ENCODE data around the gene HTR7.
"Not testable (repeated sequence)": the region's sequence is repeated elsewhere in the genome, so short reads cannot be mapped to it uniquely, and the experiment has no call there.

The HTR7 gene

GRCh38 chr10:90856964-90857634 is 740 bp downstream of the HTR7 start:
- no peak for DNase-seq

GRCh38 chr10:90856261-90856660 is 1.6 kb downstream of the HTR7 start:
- DNase-seq, result no peak

GRCh38 chr10:90855126-90855525 is 2.7 kb downstream of the HTR7 start:
- no peak for DNase-seq

DNA sequence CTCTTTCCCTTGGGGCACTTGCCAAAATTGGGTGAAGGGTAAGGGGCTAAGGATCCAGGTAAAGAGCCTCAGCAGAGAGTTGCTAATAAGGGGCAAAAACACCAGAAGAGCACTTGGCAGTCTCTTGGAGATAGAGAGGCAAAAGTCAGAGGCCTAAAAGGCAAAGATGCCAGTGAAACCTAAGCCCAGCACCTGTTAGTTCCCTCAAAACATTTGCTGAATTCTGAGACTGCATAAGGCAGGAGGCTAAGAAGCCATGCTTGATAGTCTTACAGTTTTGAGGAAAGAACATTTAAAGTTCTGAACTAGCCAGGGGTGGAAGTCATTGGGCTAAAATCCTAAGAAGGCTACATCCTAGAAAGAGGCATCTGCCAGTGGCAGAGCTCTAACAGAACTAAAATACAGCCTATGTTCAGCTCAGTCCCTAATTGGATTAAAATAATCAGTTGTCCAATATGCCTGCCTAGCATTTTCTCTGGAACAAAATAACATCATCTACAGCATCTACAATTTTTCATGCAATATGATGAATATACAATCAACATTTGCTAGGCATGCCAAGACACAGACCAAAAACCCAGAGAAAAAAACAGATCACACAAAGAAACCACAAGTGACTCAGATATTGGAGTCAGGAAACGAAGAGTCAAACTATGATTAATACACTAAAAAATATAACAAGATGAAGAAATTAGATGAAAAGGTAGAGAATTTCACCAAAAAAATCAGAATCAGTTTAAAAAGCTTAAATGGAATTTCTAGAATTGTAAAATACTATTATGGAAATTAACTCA is 7.7 kb downstream of the HTR7 start:
- DNase-seq, result no peak

DNA sequence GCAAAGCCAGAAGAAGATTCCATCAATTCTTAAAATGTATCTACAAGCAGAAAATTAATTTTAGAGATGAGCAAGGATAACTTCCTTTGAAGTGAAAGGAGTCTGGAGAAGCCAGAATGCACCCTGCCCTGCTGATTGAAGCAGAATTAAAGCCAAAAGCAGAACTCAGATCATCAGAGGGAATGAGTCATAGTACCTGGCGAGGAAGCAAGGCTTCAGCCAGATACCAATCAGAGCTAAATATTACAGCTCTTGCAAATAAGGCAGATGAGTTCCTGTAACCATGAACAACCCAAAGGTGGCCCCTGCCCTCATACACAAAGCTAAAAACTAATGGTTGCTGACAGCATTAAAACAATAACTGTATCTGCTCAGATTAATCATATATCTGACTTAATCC is 10.4 kb downstream of the HTR7 start:
- DNase-seq, result no peak

DNA sequence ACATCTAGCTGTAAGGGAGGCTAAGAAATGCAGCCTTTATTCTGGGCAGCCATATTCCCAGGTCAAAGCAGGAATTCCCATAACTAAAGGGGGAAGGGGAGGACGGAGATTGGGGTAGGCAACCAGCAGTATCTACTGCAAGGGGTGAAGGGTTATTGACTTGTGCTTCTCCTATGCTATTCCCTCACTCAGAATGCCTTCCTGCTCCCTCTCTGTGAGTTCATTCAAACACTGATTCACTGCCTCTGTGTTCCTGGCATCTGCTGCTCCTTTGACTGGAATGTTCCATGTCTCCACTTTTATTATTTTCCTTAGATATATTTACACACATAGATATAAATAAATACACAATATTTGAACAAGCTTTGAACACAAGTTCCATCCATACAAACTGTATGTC is 11.1 kb downstream of the HTR7 start:
- DNase-seq, result no peak

- DNase-seq, result no peak
Observed at GRCh38 chr10:90845726-90846125, 12.1 kb downstream of the HTR7 start.

- no peak for DNase-seq
Observed at GRCh38 chr10:90842725-90843124, 15.1 kb downstream of the HTR7 start.

DNA sequence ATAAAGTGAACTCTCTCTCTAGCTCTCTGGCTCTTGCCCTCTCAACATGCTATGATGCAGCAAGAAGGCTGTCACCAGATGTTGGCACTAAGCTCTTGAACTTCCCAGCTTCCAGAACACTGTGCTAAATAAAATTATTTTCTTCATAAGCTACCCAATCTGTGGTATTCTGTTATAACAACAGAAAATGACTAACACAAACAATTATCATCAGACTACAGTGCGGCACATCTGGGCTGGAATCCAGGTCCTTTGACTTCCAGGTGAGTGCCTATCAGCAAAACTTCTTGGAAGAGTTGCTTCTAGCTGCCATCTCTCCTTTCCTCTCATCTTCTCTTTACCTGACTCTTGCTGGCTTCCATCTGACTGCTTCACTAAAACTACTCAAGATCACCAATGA is 20.4 kb downstream of the HTR7 start:
- DNase-seq, result no peak

DNA sequence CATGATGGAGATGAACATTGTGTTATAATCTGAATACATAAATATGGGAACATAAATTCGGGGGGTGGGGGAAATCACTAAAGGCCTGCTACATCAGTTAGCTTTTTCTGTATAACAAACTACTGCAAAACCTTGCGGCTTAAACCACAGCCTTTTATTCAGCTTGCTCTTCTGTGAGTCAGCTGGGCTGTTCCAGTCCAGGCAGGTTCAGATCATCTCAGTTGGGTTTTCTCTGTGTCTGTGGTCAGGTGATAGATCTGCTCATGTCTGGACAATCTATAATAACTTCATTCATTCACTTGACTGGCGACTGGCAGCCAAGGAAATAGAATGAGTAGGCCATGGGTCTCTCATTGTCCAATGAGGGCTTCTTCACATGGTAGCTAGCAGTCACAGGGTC is 23.5 kb downstream of the HTR7 start:
- DNase-seq, result no peak

DNA sequence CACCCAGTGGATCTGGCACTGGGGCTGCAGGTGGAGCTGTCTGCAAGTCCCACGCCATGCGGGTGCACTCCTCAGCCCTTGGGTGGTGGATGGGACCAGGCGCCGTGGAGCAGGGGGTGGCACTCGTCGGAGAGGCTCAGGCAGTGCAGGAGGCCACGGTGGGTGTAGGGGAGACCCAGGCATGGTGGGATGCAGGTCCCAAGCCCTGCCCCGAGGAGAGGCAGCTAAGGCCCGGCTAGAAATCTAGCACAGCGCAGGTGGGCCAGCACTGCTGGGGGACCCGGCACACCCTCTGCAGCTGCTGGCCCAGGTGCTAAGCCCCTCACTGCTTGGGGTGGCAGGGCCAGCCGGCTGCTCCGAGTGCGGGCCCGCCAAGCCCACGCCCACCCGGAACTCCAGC is 25.7 kb downstream of the HTR7 start:
- DNase-seq, result no peak

GRCh38 chr10:90822508-90822907 is 35.3 kb downstream of the HTR7 start:
- no peak for DNase-seq

DNA sequence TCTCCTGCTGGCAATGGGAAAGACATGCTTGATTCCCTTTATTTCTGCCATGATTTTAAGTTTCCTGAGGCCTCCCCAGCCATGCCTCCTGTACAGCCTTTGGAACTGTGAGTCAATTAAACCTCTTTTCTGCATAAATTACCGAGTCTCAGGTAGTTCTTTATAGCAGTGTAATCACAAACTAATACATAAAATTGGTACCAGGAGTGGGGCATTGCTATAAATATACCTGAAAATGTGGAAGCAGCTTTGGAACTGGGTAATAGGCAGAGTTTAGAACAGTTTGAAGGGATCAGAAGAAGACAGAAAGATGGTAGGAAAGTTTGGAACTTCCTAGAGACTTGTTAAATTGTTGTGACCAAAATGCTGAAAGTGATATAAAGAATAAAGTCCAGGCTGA is 36.0 kb downstream of the HTR7 start:
- DNase-seq, result not testable (repeated sequence)

DNA sequence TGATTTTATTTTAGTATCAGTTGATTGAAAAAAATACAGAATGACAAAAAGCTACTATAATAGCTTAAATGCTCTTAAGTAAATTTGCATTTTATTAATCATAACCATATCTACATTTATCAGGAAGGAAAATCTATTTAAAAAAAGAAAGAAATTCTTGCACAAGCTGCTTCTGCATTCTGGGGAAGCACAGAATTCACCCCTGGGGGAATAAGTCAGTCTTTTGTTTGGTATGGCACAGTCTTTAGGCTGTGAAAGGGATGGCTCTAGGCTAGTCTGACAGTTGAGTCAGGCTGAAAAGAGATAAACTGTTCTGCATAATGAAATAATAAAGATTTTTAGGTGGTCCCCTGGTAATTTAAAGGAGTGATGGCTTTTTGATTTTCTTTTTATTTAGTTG is 37.9 kb downstream of the HTR7 start:
- no peak for DNase-seq

GRCh38 chr10:90818736-90819135 is 39.1 kb downstream of the HTR7 start:
- DNase-seq, result no peak

GRCh38 chr10:90817128-90817889 is 40.5 kb downstream of the HTR7 start:
- no peak for DNase-seq

- no peak for DNase-seq
Observed at GRCh38 chr10:90816466-90816865, 41.4 kb downstream of the HTR7 start.

- no peak for DNase-seq
Observed at GRCh38 chr10:90813594-90814365, 44.1 kb downstream of the HTR7 start.

DNA sequence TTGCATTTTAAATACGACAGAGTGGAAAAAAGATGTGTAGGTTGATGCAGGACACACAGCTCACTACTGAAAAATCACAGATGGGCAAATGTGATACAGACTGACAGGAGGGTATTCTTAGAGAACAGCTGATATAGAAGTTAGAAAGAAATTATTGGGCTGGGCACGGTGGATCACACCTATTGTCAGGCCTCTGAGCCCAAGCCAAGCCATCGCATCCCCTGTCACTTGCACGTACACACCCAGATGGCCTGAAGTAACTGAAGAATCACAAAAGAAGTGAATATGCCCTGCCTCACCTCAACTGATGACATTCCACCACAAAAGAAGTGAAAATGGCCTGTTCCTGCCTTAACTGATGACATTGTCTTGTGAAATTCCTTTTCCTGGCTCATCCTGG is 50.7 kb downstream of the HTR7 start:
- not testable (repeated sequence) for DNase-seq

GRCh38 chr10:90806677-90807076 is 51.2 kb downstream of the HTR7 start:
- no peak for DNase-seq

- no peak for DNase-seq
Observed at GRCh38 chr10:90805206-90805605, 52.6 kb downstream of the HTR7 start.

DNA sequence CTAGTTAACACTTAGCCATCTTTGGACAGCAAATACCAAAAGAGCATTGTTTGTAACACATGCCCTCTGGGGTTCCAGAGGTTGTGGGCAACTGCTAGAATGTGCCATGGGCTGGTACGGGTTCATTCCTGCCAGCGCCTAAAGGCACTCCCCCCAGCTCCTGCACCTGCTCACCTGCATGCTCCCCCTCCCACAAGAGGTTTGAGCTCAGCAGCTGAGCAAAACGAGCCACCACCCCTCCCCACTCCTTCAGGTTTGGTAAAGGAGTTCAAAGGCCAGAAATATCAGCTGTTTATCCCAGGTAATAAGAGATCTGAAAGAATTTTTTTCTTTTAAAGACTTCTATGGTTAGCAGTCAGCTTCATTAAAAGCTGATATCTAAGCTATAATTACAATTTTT is 53.5 kb downstream of the HTR7 start:
- DNase-seq, result no peak

DNA sequence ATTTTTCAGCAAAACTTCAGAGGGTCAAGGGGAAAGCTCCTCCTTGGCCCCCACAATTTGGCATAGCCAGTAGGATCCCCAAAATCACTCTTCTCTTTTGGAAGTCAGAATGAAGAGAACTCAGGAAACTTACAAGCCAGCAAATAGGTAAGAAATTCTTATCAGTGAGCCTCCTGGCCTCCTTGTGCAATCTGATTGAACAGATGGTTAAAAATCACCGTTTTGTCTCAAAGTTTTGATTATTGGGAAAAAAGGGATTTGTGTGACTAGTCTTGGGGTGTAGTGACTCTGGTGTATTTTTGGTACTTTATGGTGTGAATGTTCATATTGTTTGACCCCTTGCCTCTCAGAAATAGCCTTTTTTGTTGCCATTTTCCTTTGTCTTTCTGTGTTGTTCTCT is 56.2 kb downstream of the HTR7 start:
- DNase-seq, result no peak
